ENCODE data around the gene FAM53B. TPM values are rescaled to one million over a fixed set of nuclear protein-coding genes. Genes with fewer than 3 reads are reported as not detected.

FAM53B gene
- total RNA-seq, 2 experiments from 2014 or later = 30.1 to 30.9 TPM

GRCh38 chr10:124596962-124597845 is 147.0 kb downstream of the FAM53B start:
- no peak overlapping the region for H3K4me3 Mint-ChIP-seq
- no peak for DNase-seq
- H3K9me3 Mint-ChIP-seq = no peaks in the 10 kb centered on the region
- H3K27me3 Mint-ChIP-seq = no peaks in the 10 kb centered on the region
- CTCF ChIA-PET = no interaction called here
- no peaks in the 10 kb centered on the region for H3K36me3 Mint-ChIP-seq (ENCODE audit: low read depth)
- peaks cover 2% of the 10 kb centered on the region for H3K4me1 Mint-ChIP-seq
- no peak overlapping the region for H3K27ac Mint-ChIP-seq
- POLR2A ChIA-PET = no interaction called here

GRCh38 chr10:124596116-124596785 is 147.9 kb downstream of the FAM53B start:
- Mint-ChIP-seq H3K4me1 (peaks cover 2% of the 10 kb centered on the region), H3K27ac (no peak overlapping the region), H3K4me3 (no peak overlapping the region), H3K36me3 (ENCODE audit: low read depth) (no peaks in the 10 kb centered on the region), H3K27me3 (no peaks in the 10 kb centered on the region), H3K9me3 (no peaks in the 10 kb centered on the region)
- CTCF ChIA-PET = no interaction called here
- no peak for DNase-seq
- POLR2A ChIA-PET = no interaction called here

- Mint-ChIP-seq H3K4me3 (no peak overlapping the region), H3K27ac (no peak overlapping the region), H3K9me3 (no peaks in the 10 kb centered on the region), H3K27me3 (no peaks in the 10 kb centered on the region), H3K4me1 (peaks cover 2% of the 10 kb centered on the region), H3K36me3 (ENCODE audit: low read depth) (no peaks in the 10 kb centered on the region)
- POLR2A ChIA-PET = no interaction called here
- DNase-seq = no peak
- CTCF ChIA-PET = no interaction called here
These were observed 148.9 kb downstream of the FAM53B start for GRCh38 chr10:124595143-124595883.

DNA sequence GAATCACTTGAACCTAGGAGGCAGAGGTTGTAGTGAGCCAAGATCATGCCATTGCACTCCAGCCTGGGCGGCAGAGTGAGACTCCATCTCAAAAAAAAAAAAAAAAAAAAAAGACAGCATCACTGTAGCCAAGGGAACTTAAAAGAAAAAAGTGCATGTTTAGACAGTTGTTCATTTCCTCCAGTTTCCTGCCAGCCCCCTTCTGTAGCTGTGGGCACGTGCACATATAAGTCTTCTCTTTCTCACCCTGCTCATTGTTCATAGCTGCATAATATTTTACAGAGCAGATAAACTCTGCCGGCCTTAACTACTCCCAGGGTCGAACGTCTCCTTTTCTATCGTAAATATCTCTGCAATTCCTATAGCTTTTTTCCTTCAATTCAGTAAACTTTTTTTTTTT is 149.9 kb downstream of the FAM53B start:
- H3K4me1 Mint-ChIP-seq = peaks cover 2% of the 10 kb centered on the region
- no peak for DNase-seq
- H3K36me3 Mint-ChIP-seq (ENCODE audit: low read depth) = no peaks in the 10 kb centered on the region
- ChIA-PET CTCF (interaction anchor here (0.6 kb wide), 1 partner anchor 448 kb away, joined by 3 read pairs; no protein-coding TSS in a partner anchor), POLR2A (no interaction called here)
- no peaks in the 10 kb centered on the region for H3K27me3 Mint-ChIP-seq
- no peak overlapping the region for H3K4me3 Mint-ChIP-seq
- H3K27ac Mint-ChIP-seq = no peak overlapping the region
- no peaks in the 10 kb centered on the region for H3K9me3 Mint-ChIP-seq

- ChIA-PET CTCF (interaction anchor here (0.6 kb wide), 1 partner anchor 449 kb away, joined by 3 read pairs; no protein-coding TSS in a partner anchor), POLR2A (no interaction called here)
- no peaks in the 10 kb centered on the region for H3K9me3 Mint-ChIP-seq
- H3K4me3 Mint-ChIP-seq = no peak overlapping the region
- no peak for DNase-seq
- peaks cover 2% of the 10 kb centered on the region for H3K4me1 Mint-ChIP-seq
- no peaks in the 10 kb centered on the region for H3K27me3 Mint-ChIP-seq
- H3K36me3 Mint-ChIP-seq (ENCODE audit: low read depth) = no peaks in the 10 kb centered on the region
- H3K27ac Mint-ChIP-seq = no peak overlapping the region
These were observed 150.7 kb downstream of the FAM53B start for GRCh38 chr10:124593431-124593985.

DNA sequence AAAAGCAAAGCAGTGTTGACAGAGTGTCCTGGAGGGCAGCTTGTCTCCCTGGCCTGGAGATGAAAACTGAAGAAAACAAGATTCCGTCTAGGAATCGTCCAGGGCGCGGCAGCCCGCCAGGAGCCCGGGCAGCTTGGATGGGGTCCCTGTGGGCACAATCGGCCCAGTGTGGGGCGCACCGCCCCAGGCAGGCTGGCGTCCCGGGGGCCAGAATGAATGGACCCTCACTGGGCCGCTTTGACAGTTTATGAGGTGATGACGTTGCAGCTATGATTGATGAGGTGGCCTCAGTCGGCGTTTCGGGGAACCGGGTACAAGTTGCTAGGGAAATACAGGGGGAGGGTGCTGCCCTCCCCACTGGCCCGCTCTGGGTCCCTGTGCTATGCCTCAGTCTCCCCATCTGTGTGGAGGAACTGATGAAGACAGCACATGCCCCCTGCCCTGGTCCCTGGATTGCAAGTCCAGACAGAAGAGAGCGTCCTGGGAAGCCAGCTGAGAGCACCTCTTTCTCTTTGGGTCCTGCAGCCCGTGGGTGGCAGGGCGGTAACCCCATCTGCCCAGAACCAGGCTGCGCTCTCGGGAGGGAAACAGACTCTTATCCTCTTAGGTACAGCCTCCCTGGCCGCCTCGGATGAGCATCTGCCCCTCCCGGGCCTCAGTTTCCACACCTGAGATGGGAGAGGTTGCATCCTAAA is 151.3 kb downstream of the FAM53B start:
- H3K9me3 Mint-ChIP-seq = no peaks in the 10 kb centered on the region
- H3K4me3 Mint-ChIP-seq = no peak overlapping the region
- no peaks in the 10 kb centered on the region for H3K36me3 Mint-ChIP-seq (ENCODE audit: low read depth)
- H3K27me3 Mint-ChIP-seq = no peaks in the 10 kb centered on the region
- no peak for DNase-seq
- ChIA-PET POLR2A (no interaction called here), CTCF (no interaction called here)
- H3K4me1 Mint-ChIP-seq = peaks cover 2% of the 10 kb centered on the region
- H3K27ac Mint-ChIP-seq = no peak overlapping the region

GRCh38 chr10:124592101-124592500 is 152.1 kb downstream of the FAM53B start:
- no peak for DNase-seq
- H3K4me3 Mint-ChIP-seq = no peak overlapping the region
- no peak overlapping the region for H3K27ac Mint-ChIP-seq
- POLR2A ChIA-PET = no interaction called here
- H3K9me3 Mint-ChIP-seq = no peaks in the 10 kb centered on the region
- H3K36me3 Mint-ChIP-seq (ENCODE audit: low read depth) = no peaks in the 10 kb centered on the region
- H3K4me1 Mint-ChIP-seq = peaks cover 2% of the 10 kb centered on the region
- H3K27me3 Mint-ChIP-seq = no peaks in the 10 kb centered on the region
- CTCF ChIA-PET = no interaction called here

DNA sequence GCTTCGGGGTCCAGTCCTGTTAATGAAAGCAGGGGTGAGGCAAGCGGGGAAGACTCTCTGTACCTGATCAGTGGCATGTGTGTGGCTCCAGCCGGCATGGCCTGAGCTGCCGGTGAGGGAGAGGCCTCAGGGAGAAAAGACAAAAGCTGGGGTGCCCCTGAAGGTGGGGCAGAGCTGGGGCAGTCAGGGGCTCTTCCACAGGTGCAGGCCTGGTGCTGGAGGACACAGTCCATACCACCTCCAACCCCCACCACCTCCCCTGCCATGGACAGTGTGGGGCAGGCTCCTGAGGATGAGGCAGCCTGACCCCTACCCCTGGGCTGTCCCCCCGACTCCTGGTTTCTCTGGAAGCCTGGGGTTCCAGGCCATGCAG is 153.1 kb downstream of the FAM53B start:
- CTCF ChIA-PET = no interaction called here
- H3K36me3 Mint-ChIP-seq (ENCODE audit: low read depth) = no peaks in the 10 kb centered on the region
- H3K27me3 Mint-ChIP-seq = no peaks in the 10 kb centered on the region
- no peaks in the 10 kb centered on the region for H3K9me3 Mint-ChIP-seq
- H3K27ac Mint-ChIP-seq = peak overlapping the region; percentile 60
- peaks cover 2% of the 10 kb centered on the region for H3K4me1 Mint-ChIP-seq
- POLR2A ChIA-PET = no interaction called here
- H3K4me3 Mint-ChIP-seq = no peak overlapping the region
- DNase-seq = no peak

GRCh38 chr10:124590216-124591122 is 153.7 kb downstream of the FAM53B start:
- no peaks in the 10 kb centered on the region for H3K9me3 Mint-ChIP-seq
- H3K27ac Mint-ChIP-seq = peak overlapping the region; percentile 60
- no peaks in the 10 kb centered on the region for H3K4me1 Mint-ChIP-seq
- DNase-seq = no peak
- H3K27me3 Mint-ChIP-seq = no peaks in the 10 kb centered on the region
- ChIA-PET CTCF (interaction anchor here (0.8 kb wide), 1 partner anchor 159 kb away, joined by 3 read pairs; no protein-coding TSS in a partner anchor), POLR2A (no interaction called here)
- H3K36me3 Mint-ChIP-seq (ENCODE audit: low read depth) = no peaks in the 10 kb centered on the region
- H3K4me3 Mint-ChIP-seq = no peak overlapping the region

DNA sequence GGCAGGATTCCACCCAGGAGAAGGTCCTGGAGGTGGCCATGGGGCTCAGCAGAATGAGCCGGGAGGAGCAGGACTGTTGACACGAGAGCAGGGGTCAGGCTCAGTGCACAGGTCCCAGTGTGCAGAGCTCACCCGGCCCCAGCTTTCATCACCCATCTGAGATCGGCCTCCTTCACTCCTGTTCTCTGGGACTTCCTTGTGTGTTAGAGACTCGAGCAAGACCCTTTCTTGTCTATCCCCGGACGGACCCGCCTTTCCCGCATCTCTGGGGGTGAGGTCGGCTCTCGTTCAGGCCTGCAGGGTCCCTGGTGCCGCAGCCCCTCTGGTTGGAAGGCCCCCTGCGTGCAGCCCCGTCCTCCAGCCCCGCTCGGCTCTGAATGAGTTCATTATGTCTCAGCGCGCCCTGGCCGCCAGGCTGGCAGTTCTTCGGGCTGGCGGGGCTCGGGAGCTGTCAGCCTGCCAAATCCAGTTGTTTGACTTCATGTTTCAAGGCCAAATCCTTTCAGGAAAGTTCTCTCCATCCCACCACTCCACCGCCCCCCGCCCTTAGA is 154.6 kb downstream of the FAM53B start:
- Mint-ChIP-seq H3K4me3 (no peak overlapping the region), H3K36me3 (ENCODE audit: low read depth) (no peaks in the 10 kb centered on the region), H3K27ac (no peak overlapping the region), H3K9me3 (no peaks in the 10 kb centered on the region), H3K4me1 (no peaks in the 10 kb centered on the region), H3K27me3 (no peaks in the 10 kb centered on the region)
- ChIA-PET CTCF (interaction anchor here (0.8 kb wide), 1 partner anchor 159 kb away, joined by 3 read pairs; no protein-coding TSS in a partner anchor), POLR2A (no interaction called here)
- no peak for DNase-seq

DNA sequence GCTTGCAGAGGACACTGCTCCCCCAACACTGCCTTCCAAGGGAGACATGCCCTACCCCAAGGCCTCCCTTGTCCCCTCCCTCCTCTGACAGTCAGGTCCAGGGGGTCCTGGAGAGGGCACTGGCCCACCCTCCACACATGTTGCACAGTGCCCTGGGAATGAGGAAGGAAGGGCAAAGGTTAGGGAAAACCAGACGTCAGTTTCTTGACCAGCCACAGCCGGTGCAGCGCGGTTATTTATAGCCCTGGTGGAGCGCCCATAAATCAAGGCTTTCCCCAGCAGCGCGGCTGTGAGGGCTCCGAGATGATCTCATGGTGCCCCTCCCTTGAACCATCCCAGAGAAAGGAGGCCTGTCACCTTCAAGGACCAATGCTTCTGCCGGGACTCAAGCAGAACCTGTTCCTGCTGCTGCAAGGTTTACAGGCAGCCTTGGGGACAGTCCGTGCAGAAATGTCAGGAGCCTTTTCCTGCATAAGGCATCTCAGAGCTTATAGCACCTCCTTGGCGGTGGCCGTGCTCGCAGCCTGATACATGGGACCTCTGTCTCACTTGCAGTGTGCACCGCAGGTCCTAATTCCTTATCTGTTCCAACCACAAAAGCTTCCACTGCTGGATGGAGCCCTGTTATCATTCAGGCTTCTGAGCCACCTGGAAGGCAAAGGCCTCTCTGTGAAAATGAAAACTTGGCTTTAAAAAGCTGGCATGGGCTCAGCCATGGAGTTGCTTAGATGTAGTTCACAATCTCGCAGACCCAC is 155.3 kb downstream of the FAM53B start:
- Mint-ChIP-seq H3K9me3 (no peaks in the 10 kb centered on the region), H3K36me3 (ENCODE audit: low read depth) (no peaks in the 10 kb centered on the region), H3K4me3 (no peak overlapping the region), H3K4me1 (no peaks in the 10 kb centered on the region), H3K27ac (no peak overlapping the region), H3K27me3 (no peaks in the 10 kb centered on the region)
- POLR2A ChIA-PET = no interaction called here
- CTCF ChIA-PET = no interaction called here
- no peak for DNase-seq
